IMR-90 (cell line): Measurements from ENCODE around the gene FPR2. TPM values are rescaled to one million over a fixed set of nuclear protein-coding genes. Genes with fewer than 3 reads are reported as not detected.

Experiments used
- ATAC-seq: fragments of 200-7000 bp; cut with Tn5 transposase; 2 replicates; pipeline ENCODE4 v1.9.1; 2020; ENCODE audit warnings: low read depth, mild to moderate bottlenecking, moderate library complexity
- BruUV-seq: library from RNA; stranded (reverse); fragments of 400-500 nt; replicated peaks from 2 replicates; lab custom pipeline; 2021; lab: Mats Ljungman, UMichigan
- CTCF ChIA-PET: fragments of 300-600 bp; formaldehyde crosslinking; extraction: SDS; loops from one replicate; lab custom pipeline; 2021; ENCODE audit warnings: antibody characterized with exemption; lab: Yijun Ruan, JAX
- POLR2A ChIA-PET: fragments of 300-600 bp; sonication (Branson Sonifier 250); formaldehyde crosslinking; loops from one replicate; lab custom pipeline; 2022; ENCODE audit warnings: antibody characterized with exemption; ENCODE audit not compliant: unreplicated experiment; lab: Charles Lee
- DNase-seq: peaks from one replicate; pipeline ENCODE4 v3.0.0; 2013
- H2AFZ ChIP-seq: replicated peaks from 2 replicates; pipeline ENCODE3; 2013; ENCODE audit warnings: low read length, mild to moderate bottlenecking; ENCODE audit not compliant: poor library complexity
- H2AK5ac ChIP-seq: 2 replicates; pipeline ENCODE4 v1.6.1; 2013; ENCODE audit warnings: low read depth, low read length, inconsistent platforms
- H2AK9ac ChIP-seq: replicated peaks from 2 replicates; pipeline ENCODE3; 2013; ENCODE audit warnings: mild to moderate bottlenecking, low read depth, low read length, moderate library complexity; ENCODE audit not compliant: poor library complexity
- H2BK120ac ChIP-seq: 2 replicates; pipeline ENCODE4 v1.6.1; 2013; ENCODE audit warnings: low read depth, low read length, inconsistent platforms
- H2BK15ac ChIP-seq: 3 replicates; pipeline ENCODE4 v1.6.1; 2013; ENCODE audit warnings: low read depth, low read length, inconsistent platforms
- H2BK20ac ChIP-seq: 2 replicates; pipeline ENCODE4 v1.6.1; 2013; ENCODE audit warnings: low read depth, mild to moderate bottlenecking, inconsistent platforms, low read length, moderate library complexity
- H2BK5ac ChIP-seq: 2 replicates; pipeline ENCODE4 v1.6.1; 2013; ENCODE audit warnings: mild to moderate bottlenecking, low read depth, low read length, inconsistent platforms; ENCODE audit not compliant: poor library complexity, severe bottlenecking
- H3K14ac ChIP-seq: replicated peaks from 2 replicates; pipeline ENCODE4 v1.6.1; 2013; ENCODE audit warnings: low read depth, low read length, inconsistent platforms
- H3K18ac ChIP-seq: 2 replicates; pipeline ENCODE4 v1.6.1; 2013; ENCODE audit warnings: low read depth, low read length, control low read depth
- H3K23ac ChIP-seq: 2 replicates; pipeline ENCODE4 v1.6.1; 2013; ENCODE audit warnings: low read depth, low read length, inconsistent platforms
- H3K27ac ChIP-seq: 2 replicates; pipeline ENCODE4 v1.5.1; 2013; ENCODE audit warnings: mild to moderate bottlenecking, control low read depth, low read length; ENCODE audit not compliant: insufficient read depth
- H3K27me3 ChIP-seq: 2 replicates; pipeline ENCODE4 v1.6.1; 2013; ENCODE audit warnings: low read length; ENCODE audit not compliant: control insufficient read depth, insufficient read depth
- H3K36me3 ChIP-seq: 2 replicates; pipeline ENCODE4 v1.6.1; 2013; ENCODE audit warnings: low read length, mixed read lengths; ENCODE audit not compliant: control insufficient read depth, insufficient read depth
- H3K4ac ChIP-seq: 2 replicates; pipeline ENCODE4 v1.6.1; 2013; ENCODE audit warnings: low read depth, low read length, inconsistent platforms
- H3K4me1 ChIP-seq: 2 replicates; pipeline ENCODE4 v1.6.1; 2013; ENCODE audit warnings: low read length, mixed read lengths; ENCODE audit not compliant: control insufficient read depth, insufficient read depth
- H3K4me2 ChIP-seq: 2 replicates; pipeline ENCODE4 v1.6.1; 2013; ENCODE audit warnings: low read depth, mild to moderate bottlenecking, control low read depth, low read length, moderate library complexity
- H3K4me3 ChIP-seq: 2 replicates; pipeline ENCODE4 v1.5.1; 2013; ENCODE audit warnings: low read depth, mild to moderate bottlenecking, control low read depth, low read length, moderate library complexity; ENCODE audit not compliant: insufficient read depth
- H3K56ac ChIP-seq: 2 replicates; pipeline ENCODE4 v1.6.1; 2013; ENCODE audit warnings: low read length, inconsistent platforms; ENCODE audit not compliant: insufficient read depth; ENCODE audit errors: extremely low read depth
- H3K79me1 ChIP-seq, 2 experiments: 2 replicates each; pipeline ENCODE4 v1.6.1; 2013; ENCODE audit warnings: low read length in 2 of 2, inconsistent platforms in 1 of 2, low read depth in 1 of 2
- H3K9ac ChIP-seq: 2 replicates; pipeline ENCODE4 v1.6.1; 2013; ENCODE audit warnings: low read depth, low read length, control low read depth
- H3K9me1 ChIP-seq: 2 replicates; pipeline ENCODE4 v1.6.1; 2013; ENCODE audit warnings: low read length, inconsistent platforms; ENCODE audit not compliant: insufficient read depth
- H3K9me3 ChIP-seq: 2 replicates; pipeline ENCODE4 v1.6.1; 2013; ENCODE audit warnings: low read length; ENCODE audit not compliant: control insufficient read depth, insufficient read depth
- H4K20me1 ChIP-seq: 2 replicates; pipeline ENCODE4 v1.6.1; 2013; ENCODE audit warnings: low read length, inconsistent platforms; ENCODE audit not compliant: insufficient read depth
- H4K5ac ChIP-seq: 2 replicates; pipeline ENCODE4 v1.6.1; 2013; ENCODE audit warnings: mild to moderate bottlenecking, low read depth, low read length, control low read depth
- H4K8ac ChIP-seq, 2 experiments: 2 replicates each; pipeline ENCODE4 v1.6.1; 2013; ENCODE audit warnings: low read depth in 2 of 2, low read length in 2 of 2, control low read depth in 1 of 2, inconsistent platforms in 1 of 2
- H4K91ac ChIP-seq: 2 replicates; pipeline ENCODE4 v1.6.1; 2013; ENCODE audit warnings: low read depth, low read length, inconsistent platforms; ENCODE audit not compliant: insufficient read depth
- BHLHE40 ChIP-seq: fragments of 150-350 bp; IDR thresholded peaks from 2 replicates; pipeline ENCODE4 v1.6.1; 2016; ENCODE audit warnings: mild to moderate bottlenecking, low read depth, low read length
- ELK1 ChIP-seq: fragments of 150-350 bp; IDR thresholded peaks from 2 replicates; pipeline ENCODE4 v1.6.1; 2016; ENCODE audit warnings: low read depth, mild to moderate bottlenecking, low read length, moderate library complexity, borderline replicate concordance
- FOS ChIP-seq: fragments of 150-350 bp; IDR thresholded peaks from 2 replicates; pipeline ENCODE4 v1.6.1; 2016; ENCODE audit warnings: low read depth, low read length
- MAZ ChIP-seq: IDR thresholded peaks from 2 replicates; pipeline ENCODE4 v1.6.1; 2012; ENCODE audit warnings: low read depth, mild to moderate bottlenecking, low read length, improper control_type of control experiment, moderate library complexity, borderline replicate concordance
- USF2 ChIP-seq: fragments of 150-350 bp; IDR thresholded peaks from 2 replicates; pipeline ENCODE4 v1.6.1; 2017; ENCODE audit warnings: mild to moderate bottlenecking, antibody characterized with exemption, low read length, low read depth
- WGBS, 2 experiments: methylation state at CpG; one replicate each; pipeline versions ENCODE4 v1.1.5 to v1.1.7; 2013; ENCODE audit warnings: missing lambda C conversion rate in 2 of 2; ENCODE audit not compliant: insufficient read length in 1 of 2; ENCODE audit errors: extremely low coverage in 2 of 2; 5-methylcytosine and 5-hydroxymethylcytosine counted together
- dilution Hi-C: fragments of 300-500 bp; cut with HindIII; formaldehyde crosslinking; loops from one replicate; pipeline ENCODE4 v1.14.3; 2018; ENCODE audit warnings: low sequenced_read_pairs; ENCODE audit not compliant: unreplicated experiment
- in situ Hi-C: fragments of 300-500 bp; cut with MboI; formaldehyde crosslinking; loops from 3 replicates; pipeline ENCODE4 v1.14.3; 2019; ENCODE audit warnings: low sequenced_read_pairs, inconsistent platforms, mixed read lengths
- intact Hi-C: fragments of 100-400 bp; cut with micrococcal nuclease; formaldehyde crosslinking; loops from 2 replicates; pipeline ENCODE4 v1.10.0; 2022
- polyA plus RNA-seq, 3 experiments: library from polyadenylated mRNA; depleted of rRNA; stranded (reverse); fragments of >200 nt; gene quantifications; 2 replicates each; pipeline ENCODE4 v1.2.3, GENCODE V29; 2012; ENCODE audit warnings: low replicate concordance in 1 of 3
- total RNA-seq: library from RNA; depleted of rRNA; stranded (reverse); fragments of >200 nt; gene quantifications from 2 replicates; pipeline ENCODE4 v1.2.3, GENCODE V29; 2012

FPR2 gene
- total and polyA plus RNA-seq, 2 of the 4 experiments (the other 2 are of a cell fraction) = not detected

- intact Hi-C loops = no loop called here
Measured at GRCh38 chr19:51733742-51734522, 27.0 kb upstream of the FPR2 start.

More at GRCh38 chr19:51733742-51734522, 27.0 kb upstream of the FPR2 start:
- no peak overlapping the region for H3K14ac ChIP-seq
- H2BK15ac ChIP-seq = no peak overlapping the region
- POLR2A ChIA-PET = no interaction called here
- H3K4me3 ChIP-seq = no peak overlapping the region
- H3K4me1 ChIP-seq = no peaks in the 10 kb centered on the region
- H3K9ac ChIP-seq = no peak overlapping the region
- no peak for TF ChIP-seq MAZ
- TF ChIP-seq FOS = no peak
- no peak for TF ChIP-seq BHLHE40
- TF ChIP-seq USF2 = no peak
- no peak for TF ChIP-seq ELK1
- no peaks in the 10 kb centered on the region for H4K20me1 ChIP-seq
- H2BK5ac ChIP-seq = no peak overlapping the region
- no peak overlapping the region for H3K4me2 ChIP-seq
- H3K36me3 ChIP-seq = no peaks in the 10 kb centered on the region
- dilution Hi-C loops (no loop called here), in situ Hi-C loops (no loop called here)
- H4K8ac ChIP-seq = no peak overlapping the region
- no peak overlapping the region for H4K5ac ChIP-seq
- BruUV-seq = no TSS peak
- no CpG with 5 or more reads among the region's 7 CpGs for WGBS, 2 experiments
- no peaks in the 10 kb centered on the region for H3K79me1 ChIP-seq
- H3K27ac ChIP-seq = no peak overlapping the region
- H3K18ac ChIP-seq = no peak overlapping the region
- H2BK20ac ChIP-seq = no peak overlapping the region
- H3K27me3 ChIP-seq = no peaks in the 10 kb centered on the region
- H3K9me3 ChIP-seq = 0 out of 2 replicates have a peak, but pooled peaks cover 4% of the 10 kb centered on the region
- no peak overlapping the region for H2AFZ ChIP-seq
- no peaks in the 10 kb centered on the region for H3K9me1 ChIP-seq
- DNase-seq = no peak
- CTCF ChIA-PET = no interaction called here
- H2AK5ac ChIP-seq = no peak overlapping the region
- no peak overlapping the region for H3K4ac ChIP-seq
- ATAC-seq = no peak
- H2BK120ac ChIP-seq = no peak overlapping the region
- no peak overlapping the region for H3K23ac ChIP-seq
- no peak overlapping the region for H3K56ac ChIP-seq
- no peak overlapping the region for H2AK9ac ChIP-seq
- no peak overlapping the region for H4K91ac ChIP-seq
